BJ (cell line): ENCODE data around the gene GPX2. TPM values are rescaled to one million over a fixed set of nuclear protein-coding genes. Genes with fewer than 3 reads are reported as not detected.

Source experiments
- CTCF ChIA-PET: fragments of 350-600 bp; formaldehyde crosslinking; extraction: SDS; loops from one replicate; lab custom pipeline; 2021; ENCODE audit warnings: antibody characterized with exemption, inconsistent platforms; lab: Yijun Ruan, JAX
- POLR2A ChIA-PET: fragments of 300-600 bp; sonication (Branson Sonifier 250); formaldehyde crosslinking; extraction: SDS; loops from one replicate; lab custom pipeline; 2021; ENCODE audit warnings: antibody characterized with exemption; lab: Charles Lee
- DNase-seq: peaks from one replicate; pipeline ENCODE4 v3.0.0-alpha.2; 2011; ENCODE audit warnings: low read depth
- H3K27me3 ChIP-seq: 2 replicates; pipeline ENCODE4 v1.6.0; 2011; ENCODE audit warnings: low read length; ENCODE audit not compliant: control insufficient read depth, insufficient read depth
- H3K36me3 ChIP-seq: 2 replicates; pipeline ENCODE4 v1.5.1; 2011; ENCODE audit warnings: low read length; ENCODE audit not compliant: control insufficient read depth, insufficient read depth
- H3K4me3 ChIP-seq: 2 replicates; pipeline ENCODE4 v1.5.1; 2011; ENCODE audit warnings: low read depth, mild to moderate bottlenecking, control low read depth, low read length
- polyA plus RNA-seq: library from polyadenylated mRNA; depleted of rRNA; stranded (reverse); fragments of >200 nt; gene quantifications from 2 replicates; pipeline ENCODE4 v1.2.3, GENCODE V29; 2011; rRNA removed
- small RNA-seq: library from RNA; depleted of rRNA; stranded (forward); fragments of <200 nt; gene quantifications from one replicate; pipeline ENCODE3, GENCODE V24; 2012; ENCODE audit warnings: low replicate concordance, low read depth; ENCODE audit not compliant: insufficient read length
- TF ChIP-seq, protein P1 (sequence below): IDR thresholded peaks from 2 replicates; pipeline ENCODE4 v1.5.1; 2011; ENCODE audit warnings: low read depth, mild to moderate bottlenecking, control low read depth, inconsistent platforms, low read length, moderate library complexity; ENCODE audit not compliant: insufficient read depth

The GPX2 gene
- polyA plus RNA-seq, 1 experiment: 0.15 TPM

DNA sequence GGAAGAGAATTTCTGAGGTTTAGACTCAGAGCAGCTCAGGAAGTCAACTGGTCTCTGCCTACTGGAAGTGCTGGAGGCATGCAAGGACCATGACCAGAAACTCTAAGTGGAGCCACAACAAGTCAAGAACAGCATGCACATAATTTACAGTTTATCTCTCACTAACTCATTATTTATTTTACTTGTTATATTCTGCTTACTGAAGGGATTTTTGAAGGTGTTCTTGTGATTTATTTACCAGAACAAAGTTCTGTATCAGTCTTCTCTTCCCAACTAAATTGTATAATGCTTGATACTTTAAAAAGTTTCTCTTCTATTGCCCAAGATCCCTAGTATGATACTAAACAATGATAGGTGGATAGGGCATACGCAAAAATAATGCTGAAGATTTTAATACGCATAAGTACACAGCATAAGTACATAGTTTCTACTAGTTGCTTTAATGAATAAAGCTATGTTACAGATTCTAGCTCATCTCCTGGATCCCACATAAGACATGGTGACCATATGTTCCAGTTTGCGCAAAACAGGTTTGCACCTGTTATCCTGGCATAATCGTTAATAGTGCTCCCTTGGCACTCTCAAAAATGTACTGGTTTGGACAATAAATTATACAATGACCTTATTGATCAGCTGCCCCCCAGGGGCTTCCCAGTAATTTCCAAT, 51.2 kb downstream of the GPX2 start:
- peaks cover 7% of the 10 kb centered on the region for H3K27me3 ChIP-seq
- CTCF ChIA-PET: interaction anchor here (0.8 to 8.2 kb wide), 45 partner anchors 10 to 550 kb away, joined by 3 to 131 read pairs (median 6); partner anchors contain the start of genes PLEKHG3 and SPTB
- H3K4me3 ChIP-seq: no peak overlapping the region
- POLR2A ChIA-PET: no interaction called here
- DNase-seq: no peak
- no peaks in the 10 kb centered on the region for H3K36me3 ChIP-seq
- TF ChIP-seq, protein P1, sequence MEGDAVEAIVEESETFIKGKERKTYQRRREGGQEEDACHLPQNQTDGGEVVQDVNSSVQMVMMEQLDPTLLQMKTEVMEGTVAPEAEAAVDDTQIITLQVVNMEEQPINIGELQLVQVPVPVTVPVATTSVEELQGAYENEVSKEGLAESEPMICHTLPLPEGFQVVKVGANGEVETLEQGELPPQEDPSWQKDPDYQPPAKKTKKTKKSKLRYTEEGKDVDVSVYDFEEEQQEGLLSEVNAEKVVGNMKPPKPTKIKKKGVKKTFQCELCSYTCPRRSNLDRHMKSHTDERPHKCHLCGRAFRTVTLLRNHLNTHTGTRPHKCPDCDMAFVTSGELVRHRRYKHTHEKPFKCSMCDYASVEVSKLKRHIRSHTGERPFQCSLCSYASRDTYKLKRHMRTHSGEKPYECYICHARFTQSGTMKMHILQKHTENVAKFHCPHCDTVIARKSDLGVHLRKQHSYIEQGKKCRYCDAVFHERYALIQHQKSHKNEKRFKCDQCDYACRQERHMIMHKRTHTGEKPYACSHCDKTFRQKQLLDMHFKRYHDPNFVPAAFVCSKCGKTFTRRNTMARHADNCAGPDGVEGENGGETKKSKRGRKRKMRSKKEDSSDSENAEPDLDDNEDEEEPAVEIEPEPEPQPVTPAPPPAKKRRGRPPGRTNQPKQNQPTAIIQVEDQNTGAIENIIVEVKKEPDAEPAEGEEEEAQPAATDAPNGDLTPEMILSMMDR: no peak

DNA sequence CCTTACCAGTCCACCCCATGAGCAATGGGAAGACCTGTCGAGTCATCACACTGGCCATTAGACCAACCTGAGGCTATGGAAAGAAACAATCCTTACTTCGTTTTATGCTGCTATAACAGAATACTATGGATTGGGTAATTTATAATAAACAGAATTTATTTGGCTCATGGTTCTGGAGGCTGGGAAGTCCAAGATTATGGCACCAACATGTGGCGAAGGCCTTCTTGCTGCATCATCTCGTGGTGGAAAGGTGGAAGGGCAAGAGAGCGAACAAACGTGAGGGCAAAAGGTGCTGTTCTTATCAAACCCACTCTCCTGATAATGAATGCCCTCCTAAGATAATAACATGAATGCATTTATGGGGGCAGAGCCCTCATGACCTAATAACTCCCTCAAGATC, 53.2 kb downstream of the GPX2 start:
- H3K27me3 ChIP-seq: peaks cover 16% of the 10 kb centered on the region
- CTCF ChIA-PET: interaction anchor here (0.9 to 8.2 kb wide), 8 partner anchors 9 to 218 kb away, joined by 3 to 131 read pairs (median 24); no protein-coding TSS in a partner anchor
- POLR2A ChIA-PET: no interaction called here
- no peak overlapping the region for H3K4me3 ChIP-seq
- DNase-seq: no peak
- H3K36me3 ChIP-seq: no peaks in the 10 kb centered on the region
- TF ChIP-seq, protein P1: no peak

Small RNA genes lying within 50 kb of the gene (small RNA-seq; reads per million reads assigned to genes)
- gene RPPH1-2P: not detected

Other genes with a start within 250 kb of the GPX2 start
- 7.1 and 12.4 TPM in 2 replicates for gene PLEKHG3, start 238.3 kb downstream of the GPX2 start, polyA plus RNA-seq
- gene SPTB, start 62.8 kb downstream of the GPX2 start, polyA plus RNA-seq: 0.01 and 0.02 TPM in 2 replicates
- gene CHURC1, start 28.3 kb downstream of the GPX2 start, polyA plus RNA-seq: 30.6 and 84.4 TPM in 2 replicates
- 5.9 and 7.7 TPM in 2 replicates for gene RAB15, start 29.6 kb upstream of the GPX2 start, polyA plus RNA-seq
- 27.7 and 33.8 TPM in 2 replicates for gene FNTB, start 44.1 kb upstream of the GPX2 start, polyA plus RNA-seq
- 54.5 and 57.3 TPM in 2 replicates for gene MAX, start 159.8 kb upstream of the GPX2 start, polyA plus RNA-seq